Mucosa of stomach (tissue), 1 donor: ENCODE results near the gene DPYSL3.
"Not testable (repeated sequence)": the region's sequence is repeated elsewhere in the genome, so short reads cannot be mapped to it uniquely, and the experiment has no call there.

ENCODE experiments used
- H3K27me3 ChIP-seq: one replicate; pipeline ENCODE4 v1.7.0; 2013; ENCODE audit warnings: mild to moderate bottlenecking, low read length; ENCODE audit not compliant: control insufficient read depth, insufficient read depth
- H3K36me3 ChIP-seq: one replicate; pipeline ENCODE4 v1.7.0; 2013; ENCODE audit warnings: low read length; ENCODE audit not compliant: control insufficient read depth, insufficient read depth
- H3K4me1 ChIP-seq: one replicate; pipeline ENCODE4 v1.7.0; 2013; ENCODE audit warnings: mild to moderate bottlenecking, low read length; ENCODE audit not compliant: control insufficient read depth, insufficient read depth
- H3K4me3 ChIP-seq: one replicate; pipeline ENCODE4 v1.7.0; 2013; ENCODE audit warnings: low read length
- H3K9ac ChIP-seq: one replicate; pipeline ENCODE4 v1.7.0; 2013; ENCODE audit warnings: mild to moderate bottlenecking, low read length, moderate library complexity
- H3K9me3 ChIP-seq: one replicate; pipeline ENCODE4 v1.7.0; 2013; ENCODE audit warnings: mild to moderate bottlenecking, low read length, moderate library complexity; ENCODE audit not compliant: control insufficient read depth
- donor health status: Pancreatic carcinoma.

The DPYSL3 gene

DNA sequence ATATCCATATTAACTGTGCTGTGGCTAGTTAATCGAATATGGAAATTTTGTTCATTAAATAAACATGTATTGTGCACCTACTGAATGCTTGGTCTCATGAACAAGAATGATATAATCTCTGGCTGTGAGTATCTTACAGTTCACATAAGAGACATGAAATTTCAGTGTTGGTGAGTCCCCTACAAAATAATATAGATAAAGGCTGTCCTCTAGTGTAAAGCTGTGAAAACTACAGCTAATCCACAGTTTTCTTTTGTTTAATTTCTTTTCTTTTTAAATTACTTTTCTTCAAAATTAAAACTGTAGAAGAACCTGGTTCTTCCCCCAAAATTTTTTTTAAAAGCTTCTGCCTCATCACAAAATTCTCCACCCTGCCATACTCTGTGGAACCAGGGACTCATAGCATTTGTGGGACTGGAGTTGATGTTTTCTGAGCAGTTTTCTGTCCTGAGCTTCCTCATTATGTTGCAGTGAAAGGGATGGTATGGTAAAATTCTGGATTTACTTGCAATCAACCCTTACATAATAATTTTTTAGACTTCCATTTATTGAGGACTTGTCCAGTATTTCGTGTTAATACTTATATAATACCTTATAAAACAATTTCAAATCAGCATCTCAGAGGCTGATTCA, 140.0 kb downstream of the DPYSL3 start:
- Histone ChIP-seq H3K9me3 (no peaks in the 10 kb centered on the region), H3K27me3 (no peaks in the 10 kb centered on the region), H3K36me3 (no peaks in the 10 kb centered on the region), H3K4me1 (no peaks in the 10 kb centered on the region), H3K4me3 (no peak overlapping the region), H3K9ac (no peak overlapping the region)

DNA sequence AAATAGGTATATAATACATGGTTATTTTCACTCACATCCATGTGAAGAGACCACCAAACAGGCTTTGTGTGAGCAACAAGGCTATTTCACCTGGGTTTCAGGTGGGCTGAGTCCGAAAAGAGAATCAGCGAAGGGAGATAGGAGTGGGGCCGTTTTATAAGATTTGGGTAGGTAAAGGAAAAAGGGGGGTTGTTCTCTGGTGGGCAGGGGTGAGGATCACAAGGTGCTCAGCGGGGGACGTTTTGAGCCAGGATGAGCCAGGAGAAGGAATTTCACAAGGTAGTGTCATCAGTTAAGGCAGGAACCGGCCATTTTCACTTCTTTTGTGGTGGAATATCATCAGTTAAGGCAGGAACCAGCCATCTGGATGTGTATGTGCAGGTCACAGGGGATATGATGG, 142.5 kb downstream of the DPYSL3 start:
- H3K4me3 ChIP-seq, H3K9ac ChIP-seq, H3K4me1 ChIP-seq, H3K27me3 ChIP-seq, H3K9me3 ChIP-seq, H3K36me3 ChIP-seq: not testable (repeated sequence)

DNA sequence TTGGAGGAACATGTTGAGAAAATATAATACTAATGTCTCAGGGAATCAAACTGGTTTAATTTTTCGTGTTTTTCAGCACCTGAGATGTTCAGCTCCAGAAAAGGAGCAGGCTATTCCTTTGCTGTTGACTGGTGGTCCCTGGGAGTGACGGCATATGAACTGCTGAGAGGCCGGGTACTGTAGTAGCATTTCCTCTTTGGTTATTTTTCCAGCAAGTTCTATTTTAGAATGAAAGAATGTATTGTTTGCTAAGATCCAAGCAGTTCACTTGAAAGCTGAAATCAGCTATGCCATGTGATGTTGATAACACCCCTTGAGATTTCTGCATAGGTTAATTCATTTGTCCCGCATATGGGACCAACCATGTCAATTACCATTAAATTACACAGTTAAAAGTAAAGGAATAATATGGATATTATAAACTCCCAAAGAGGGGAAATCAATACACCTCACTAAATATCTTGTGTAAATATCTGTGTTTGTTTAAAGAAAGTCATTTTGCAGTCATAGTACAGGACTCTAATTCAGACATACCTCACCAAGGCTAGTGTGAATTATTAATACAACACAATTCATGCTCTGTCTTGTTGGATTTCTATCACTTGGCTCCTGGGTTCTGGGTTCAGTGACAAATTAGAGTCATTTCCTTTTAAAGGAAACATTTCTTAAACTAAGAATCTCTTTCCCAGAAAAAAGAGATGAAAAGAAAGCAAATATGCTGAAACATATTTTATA, 148.3 kb downstream of the DPYSL3 start:
- H3K36me3 ChIP-seq = no peaks in the 10 kb centered on the region
- no peak overlapping the region for H3K4me3 ChIP-seq
- peaks cover 8% of the 10 kb centered on the region for H3K4me1 ChIP-seq
- no peak overlapping the region for H3K9ac ChIP-seq
- H3K27me3 ChIP-seq = no peaks in the 10 kb centered on the region
- H3K9me3 ChIP-seq = no peaks in the 10 kb centered on the region

DNA sequence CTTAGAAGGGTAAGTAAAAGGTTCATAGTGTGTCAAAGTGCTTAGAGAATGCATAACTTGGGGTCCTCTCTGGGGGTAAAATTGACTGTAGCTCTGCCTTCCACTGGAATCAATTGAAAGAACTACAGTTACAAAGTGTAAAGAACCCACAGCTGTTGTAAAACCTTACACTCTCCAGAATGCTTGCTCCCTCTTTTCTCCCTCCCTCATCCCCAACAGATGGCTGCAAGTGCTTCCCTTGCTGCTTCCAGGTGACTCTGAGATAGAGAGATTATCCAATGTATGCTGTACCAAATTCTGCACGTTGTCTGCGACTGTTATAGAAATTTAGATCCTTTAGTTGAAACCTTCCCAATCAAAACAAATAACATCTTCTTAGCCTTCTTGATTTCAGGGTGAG, 149.1 kb downstream of the DPYSL3 start:
- H3K27me3 ChIP-seq = no peaks in the 10 kb centered on the region
- no peaks in the 10 kb centered on the region for H3K9me3 ChIP-seq
- peaks cover 8% of the 10 kb centered on the region for H3K4me1 ChIP-seq
- no peaks in the 10 kb centered on the region for H3K36me3 ChIP-seq
- no peak overlapping the region for H3K9ac ChIP-seq
- no peak overlapping the region for H3K4me3 ChIP-seq

DNA sequence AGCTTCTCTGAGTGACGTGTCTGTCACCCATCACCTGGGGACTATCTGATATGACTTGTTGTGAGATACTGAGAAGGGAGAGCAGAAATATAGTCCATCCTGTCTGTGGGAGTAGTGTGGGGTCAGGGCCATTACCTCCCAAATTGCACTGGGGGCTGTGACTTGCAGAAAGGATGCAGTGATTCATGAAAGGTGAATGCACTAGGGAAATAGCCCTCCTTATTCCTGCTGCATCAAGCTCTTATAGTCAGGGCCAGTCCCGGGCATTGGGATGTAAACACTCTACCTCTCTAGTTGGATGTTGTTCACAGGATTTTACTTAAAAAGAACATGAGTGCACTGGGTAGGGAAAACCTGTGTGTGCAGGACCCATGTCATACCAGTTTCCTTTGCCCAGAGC, 150.3 kb downstream of the DPYSL3 start:
- H3K36me3 ChIP-seq = no peaks in the 10 kb centered on the region
- H3K4me1 ChIP-seq = peaks cover 8% of the 10 kb centered on the region
- no peaks in the 10 kb centered on the region for H3K27me3 ChIP-seq
- no peaks in the 10 kb centered on the region for H3K9me3 ChIP-seq
- H3K4me3 ChIP-seq = no peak overlapping the region
- H3K9ac ChIP-seq = no peak overlapping the region

DNA sequence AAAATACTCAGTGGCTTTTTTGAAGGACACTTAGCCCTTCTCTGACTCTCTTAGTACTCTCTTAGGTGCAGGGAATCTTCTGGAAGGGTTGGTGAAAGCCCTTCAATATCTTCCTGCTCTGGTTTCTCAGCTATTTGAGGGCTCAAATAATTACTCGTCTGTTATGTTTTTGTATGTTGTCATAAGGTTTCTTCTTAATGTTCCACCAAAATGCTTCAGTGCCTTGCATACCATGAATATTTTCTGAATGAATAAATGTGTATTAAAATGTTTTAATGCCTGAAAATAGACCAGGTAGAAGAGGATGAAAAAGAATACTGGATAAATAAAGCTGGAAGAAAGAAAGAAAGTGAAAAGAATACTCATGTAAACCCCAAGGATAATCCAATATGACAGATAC, 150.8 kb downstream of the DPYSL3 start:
- Histone ChIP-seq H3K4me1 (peaks cover 8% of the 10 kb centered on the region), H3K36me3 (no peaks in the 10 kb centered on the region), H3K4me3 (no peak overlapping the region), H3K9me3 (no peaks in the 10 kb centered on the region), H3K9ac (no peak overlapping the region), H3K27me3 (no peaks in the 10 kb centered on the region)

DNA sequence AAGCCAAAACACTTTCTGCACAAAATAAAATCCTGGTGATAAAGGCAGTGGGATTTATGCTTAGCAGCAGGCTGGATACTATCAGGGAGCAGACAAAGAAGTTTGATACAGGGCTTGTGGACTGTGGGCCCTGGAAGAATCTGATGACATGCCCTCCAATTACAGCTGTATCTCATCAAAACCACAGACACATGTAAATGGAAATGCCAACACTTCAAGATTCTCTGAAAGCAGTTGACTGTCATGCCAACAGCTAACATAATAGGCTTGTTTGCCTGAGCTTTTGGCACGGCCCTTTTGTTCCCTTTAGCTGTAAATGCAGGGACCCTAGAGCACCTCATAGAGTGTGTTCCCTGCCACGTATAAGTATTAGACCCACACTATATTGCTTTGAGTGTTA, 160.6 kb downstream of the DPYSL3 start:
- no peak overlapping the region for H3K4me3 ChIP-seq
- H3K9me3 ChIP-seq = no peaks in the 10 kb centered on the region
- no peaks in the 10 kb centered on the region for H3K36me3 ChIP-seq
- H3K27me3 ChIP-seq = no peaks in the 10 kb centered on the region
- no peaks in the 10 kb centered on the region for H3K4me1 ChIP-seq
- no peak overlapping the region for H3K9ac ChIP-seq

DNA sequence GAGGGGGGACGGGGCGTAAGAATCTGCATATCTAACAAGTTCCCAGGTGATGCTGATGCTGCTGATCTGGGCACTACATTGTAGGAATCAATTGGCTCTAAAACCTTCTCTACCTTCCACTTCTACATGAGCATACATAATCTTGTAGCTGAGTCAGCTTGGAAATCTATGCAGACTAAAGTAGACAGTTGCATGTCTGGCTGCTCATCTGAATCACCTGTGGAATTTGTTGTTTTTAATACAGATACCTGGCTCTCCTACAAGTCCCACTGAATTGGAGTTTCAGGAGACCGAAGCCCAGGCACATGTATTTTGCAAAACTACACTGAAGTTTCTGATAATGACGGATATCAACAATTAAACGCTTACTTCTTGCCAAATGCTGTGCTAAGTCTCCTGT, 161.4 kb downstream of the DPYSL3 start:
- H3K9ac ChIP-seq = no peak overlapping the region
- no peaks in the 10 kb centered on the region for H3K36me3 ChIP-seq
- no peaks in the 10 kb centered on the region for H3K4me1 ChIP-seq
- H3K9me3 ChIP-seq = no peaks in the 10 kb centered on the region
- H3K27me3 ChIP-seq = no peaks in the 10 kb centered on the region
- no peak overlapping the region for H3K4me3 ChIP-seq

DNA sequence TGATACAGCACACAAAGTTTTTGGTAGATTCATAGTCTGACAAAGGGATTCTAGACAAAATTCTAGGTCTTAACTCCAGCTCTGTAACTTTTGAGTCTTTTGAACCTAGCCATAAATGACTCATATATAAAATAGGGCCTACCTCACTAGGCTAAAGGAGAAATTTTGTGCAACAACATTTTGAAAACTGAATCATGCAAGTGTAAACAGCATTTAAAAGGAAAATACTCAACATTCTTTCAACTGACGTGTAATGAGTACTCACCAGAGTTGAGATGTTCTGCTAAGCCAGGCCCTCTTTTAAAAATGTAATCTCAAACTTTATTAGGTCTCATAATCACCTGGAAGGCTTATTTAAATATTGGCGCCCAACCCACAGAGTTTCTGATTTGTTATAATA, 161.8 kb downstream of the DPYSL3 start:
- H3K4me3 ChIP-seq = no peak overlapping the region
- H3K4me1 ChIP-seq = no peaks in the 10 kb centered on the region
- no peaks in the 10 kb centered on the region for H3K9me3 ChIP-seq
- no peaks in the 10 kb centered on the region for H3K27me3 ChIP-seq
- H3K36me3 ChIP-seq = no peaks in the 10 kb centered on the region
- no peak overlapping the region for H3K9ac ChIP-seq

DNA sequence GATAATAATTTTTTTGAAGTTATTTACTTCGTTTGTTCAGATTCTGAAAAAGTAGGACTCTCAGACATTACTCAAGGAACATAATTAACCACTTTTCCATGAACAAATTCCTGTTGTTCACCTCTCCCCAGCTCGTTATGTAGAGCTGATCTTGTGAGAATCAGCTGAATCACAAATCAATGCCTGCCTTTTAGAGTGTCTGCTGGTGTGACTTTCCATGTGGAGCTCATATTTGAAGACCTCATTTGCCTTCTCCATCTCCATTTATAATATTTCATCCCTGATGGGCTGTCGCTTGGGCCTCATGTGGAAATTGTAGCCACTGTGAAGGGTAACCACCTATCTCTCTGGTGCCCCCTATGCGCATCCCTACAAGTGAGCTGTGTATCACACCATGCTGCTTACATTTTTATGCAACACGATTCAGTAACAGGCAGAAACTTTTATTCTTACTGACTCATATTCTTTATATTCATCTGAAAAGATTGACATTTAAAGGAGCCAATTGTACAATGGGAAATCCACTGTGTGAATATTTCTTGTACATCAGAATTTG, 163.8 kb downstream of the DPYSL3 start:
- Histone ChIP-seq H3K4me3 (no peak overlapping the region), H3K4me1 (no peaks in the 10 kb centered on the region), H3K9me3 (no peaks in the 10 kb centered on the region), H3K36me3 (no peaks in the 10 kb centered on the region), H3K9ac (no peak overlapping the region), H3K27me3 (no peaks in the 10 kb centered on the region)

DNA sequence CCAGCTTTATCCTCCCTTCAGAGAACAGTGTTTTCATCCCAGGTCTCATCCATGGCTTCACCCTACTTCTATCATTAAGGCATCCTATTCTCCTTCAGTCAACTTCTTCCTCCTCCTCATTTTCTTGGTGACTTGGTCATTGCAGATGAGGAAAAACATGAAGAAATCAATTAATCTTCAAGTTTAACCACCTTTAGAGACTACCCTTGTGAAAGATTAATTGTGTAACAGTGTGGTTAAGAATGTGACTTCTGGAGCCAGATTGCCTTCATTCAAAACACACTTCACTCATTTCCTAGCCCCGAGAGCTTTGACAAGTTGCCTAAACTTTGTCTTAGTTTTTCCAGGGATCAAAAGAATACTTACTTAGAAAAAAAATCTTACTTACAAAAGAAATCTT, 165.0 kb downstream of the DPYSL3 start:
- no peaks in the 10 kb centered on the region for H3K27me3 ChIP-seq
- no peak overlapping the region for H3K4me3 ChIP-seq
- no peaks in the 10 kb centered on the region for H3K4me1 ChIP-seq

DNA sequence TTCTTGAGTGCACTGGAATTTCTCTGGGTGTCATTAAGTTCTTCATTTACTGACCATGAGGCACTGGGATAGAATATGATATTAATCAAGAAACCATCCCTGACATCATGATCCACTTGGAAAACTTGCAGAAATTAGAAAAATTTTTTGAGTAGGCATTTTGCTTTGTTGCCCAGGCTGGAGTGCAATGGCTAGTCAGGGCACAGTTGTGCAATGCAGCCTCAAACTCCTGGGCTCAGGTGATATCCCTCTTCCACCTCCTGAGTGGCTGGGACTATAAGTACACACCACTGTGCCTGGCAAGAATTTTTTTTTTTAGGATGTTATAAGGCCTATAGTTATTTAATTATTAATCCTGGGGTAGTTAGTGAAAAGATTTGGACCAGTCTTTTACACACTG, 168.5 kb downstream of the DPYSL3 start:
- Histone ChIP-seq H3K36me3 (no peaks in the 10 kb centered on the region), H3K4me3 (no peak overlapping the region), H3K9me3 (no peaks in the 10 kb centered on the region), H3K27me3 (no peaks in the 10 kb centered on the region), H3K9ac (no peak overlapping the region), H3K4me1 (no peaks in the 10 kb centered on the region)

More for the DNA sequence above, 165.0 kb downstream of the DPYSL3 start:
- H3K9ac ChIP-seq = no peak overlapping the region
- H3K36me3 ChIP-seq = no peaks in the 10 kb centered on the region
- H3K9me3 ChIP-seq = no peaks in the 10 kb centered on the region
